Stimulated activated CD8-positive, alpha-beta memory T cell treated with anti-CD3 and anti-CD28 coated beads, Interleukin-4, amount 100 ng/mL, for 1 hour (primary cell): ENCODE results near the gene FBXO2.

Experiments used
- DNase-seq, 2 donors: peaks; one replicate each; pipeline ENCODE4 v3.0.0-alpha.2; 2020; ENCODE audit warnings: low read depth in 2 of 2, low spot score in 1 of 2

The FBXO2 gene

GRCh38 chr1:11653101-11653860 lies 948 bp downstream of the FBXO2 start:
- DNase-seq, result no peak

DNA sequence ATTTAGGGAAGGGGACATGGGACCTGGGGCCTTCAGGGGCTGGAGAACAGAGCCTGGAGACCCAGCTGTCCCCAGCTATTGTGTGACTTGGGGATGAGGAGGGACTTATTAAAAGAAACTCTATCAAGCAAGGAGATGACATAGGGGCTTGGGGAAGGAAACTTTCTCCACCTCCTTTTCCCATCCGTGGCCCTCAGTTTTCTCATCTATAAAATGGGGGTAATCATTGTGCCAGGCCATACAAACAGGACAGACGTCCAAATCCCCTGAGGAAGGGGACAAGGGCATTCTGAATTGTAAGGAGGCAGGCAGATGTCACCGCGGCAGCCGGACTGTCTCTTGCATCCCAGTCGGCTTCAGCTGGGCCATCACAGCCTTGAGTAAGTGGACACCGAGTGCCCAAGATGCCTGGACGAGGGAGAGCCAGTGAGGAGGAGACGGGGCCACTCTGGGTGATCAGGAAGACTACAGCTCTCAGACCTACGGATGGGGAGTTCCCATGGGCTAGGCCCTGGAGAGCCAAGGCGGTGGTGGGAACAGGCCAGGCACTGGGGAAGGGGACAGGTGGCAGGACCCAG lies 1.9 kb downstream of the FBXO2 start:
- DNase-seq, result no peak

DNA sequence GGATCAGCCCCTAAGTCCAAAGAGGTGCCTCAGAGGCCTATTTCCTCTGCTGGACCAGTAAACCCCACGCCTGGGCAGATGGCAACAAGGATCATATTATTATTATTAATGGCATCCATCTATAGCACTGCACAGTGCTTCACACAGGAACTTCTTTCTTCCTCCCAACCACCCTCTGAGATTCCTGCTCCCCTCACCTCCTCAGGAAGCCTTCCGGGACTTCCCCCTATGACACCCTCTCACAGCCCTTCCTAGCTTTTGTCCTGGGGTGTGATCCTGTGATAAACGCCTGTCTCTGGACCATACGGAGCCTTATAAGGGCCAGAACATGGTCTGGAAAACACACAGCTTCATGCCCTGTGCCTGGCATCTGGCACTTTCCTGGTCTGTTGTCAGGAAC lies 3.2 kb downstream of the FBXO2 start:
- DNase-seq, result no peak

- peak; percentile 57 to 64 for DNase-seq
These were observed 3.8 kb downstream of the FBXO2 start for GRCh38 chr1:11650331-11650991.

DNA sequence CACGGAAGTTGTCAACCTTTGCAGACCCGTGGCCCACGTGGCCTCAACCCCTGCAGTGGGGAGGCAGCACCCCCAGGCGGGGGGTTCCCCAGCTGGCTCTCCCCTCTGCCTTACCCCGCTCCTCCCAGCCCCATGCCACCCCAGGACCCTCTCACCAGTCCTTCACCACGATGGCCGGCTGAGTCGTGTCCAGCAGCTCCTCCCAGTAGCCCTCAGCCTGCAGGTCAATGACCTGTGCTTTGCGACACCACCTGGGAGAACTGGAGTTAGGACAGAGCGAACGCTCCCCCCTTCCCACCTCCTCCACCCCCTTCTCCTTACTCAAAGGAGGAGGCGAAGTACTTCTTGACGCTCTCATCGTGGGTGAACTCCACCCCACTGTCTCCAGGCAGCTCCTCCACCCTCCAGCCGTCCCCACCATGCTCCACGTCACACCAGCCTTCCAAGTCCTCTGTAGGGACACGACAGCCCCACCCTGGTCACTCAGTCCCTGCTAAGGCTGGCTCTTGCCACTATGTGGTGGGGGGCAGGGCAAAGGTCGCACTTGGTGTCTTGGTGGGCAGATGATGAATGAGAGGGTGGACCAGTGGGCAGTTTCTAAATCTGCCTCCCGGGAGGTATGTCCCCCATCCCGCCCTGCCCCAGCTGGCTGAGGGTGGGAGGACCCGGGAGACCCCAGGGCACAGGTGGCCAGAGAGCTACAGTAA lies 4.5 kb downstream of the FBXO2 start:
- DNase-seq, result no peak

DNA sequence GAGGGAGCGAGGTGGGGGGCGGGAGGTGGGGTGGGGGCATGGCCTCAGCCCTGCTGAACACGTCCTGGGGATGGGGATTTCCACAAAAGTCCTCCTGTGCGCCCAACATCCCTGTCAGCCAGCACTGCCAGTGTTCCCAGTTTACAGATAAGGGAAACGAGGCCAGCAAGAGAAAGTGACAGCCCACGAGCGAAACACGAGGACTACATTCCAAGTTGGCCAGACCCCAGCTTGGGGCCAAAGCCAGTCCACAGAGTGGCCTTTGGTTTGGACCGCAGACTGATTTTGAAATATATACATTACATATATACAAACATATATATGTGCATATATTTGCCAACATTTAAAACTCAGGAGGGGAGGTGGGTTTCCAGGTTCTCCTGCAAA lies 5.0 kb downstream of the FBXO2 start:
- DNase-seq, result no peak

GRCh38 chr1:11648732-11649158 lies 5.5 kb downstream of the FBXO2 start:
- DNase-seq, result no peak

DNA sequence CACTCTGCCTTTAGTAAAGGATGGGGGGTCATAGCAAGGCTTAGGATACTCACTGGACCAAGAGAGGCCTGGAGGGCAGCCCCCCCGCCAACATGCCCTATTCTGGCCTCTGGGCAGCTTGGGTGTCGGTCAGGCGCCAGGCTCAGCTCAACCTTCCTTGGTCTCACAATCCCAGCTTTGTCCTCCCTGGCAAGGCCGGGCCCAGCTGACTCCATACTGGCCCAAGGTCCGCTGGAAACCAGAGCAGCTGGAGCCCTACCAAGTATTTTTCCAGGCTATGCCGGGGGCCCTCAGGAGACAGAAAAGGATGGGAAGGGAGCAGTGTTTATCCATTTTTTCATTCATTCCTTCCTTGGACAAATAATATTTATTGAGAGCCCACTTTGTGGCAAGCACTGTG lies 6.2 kb downstream of the FBXO2 start:
- no peak for DNase-seq

- no peak for DNase-seq
These were observed 6.9 kb downstream of the FBXO2 start for GRCh38 chr1:11647333-11647732.

GRCh38 chr1:11646317-11646716 lies 7.9 kb downstream of the FBXO2 start:
- no peak for DNase-seq

DNA sequence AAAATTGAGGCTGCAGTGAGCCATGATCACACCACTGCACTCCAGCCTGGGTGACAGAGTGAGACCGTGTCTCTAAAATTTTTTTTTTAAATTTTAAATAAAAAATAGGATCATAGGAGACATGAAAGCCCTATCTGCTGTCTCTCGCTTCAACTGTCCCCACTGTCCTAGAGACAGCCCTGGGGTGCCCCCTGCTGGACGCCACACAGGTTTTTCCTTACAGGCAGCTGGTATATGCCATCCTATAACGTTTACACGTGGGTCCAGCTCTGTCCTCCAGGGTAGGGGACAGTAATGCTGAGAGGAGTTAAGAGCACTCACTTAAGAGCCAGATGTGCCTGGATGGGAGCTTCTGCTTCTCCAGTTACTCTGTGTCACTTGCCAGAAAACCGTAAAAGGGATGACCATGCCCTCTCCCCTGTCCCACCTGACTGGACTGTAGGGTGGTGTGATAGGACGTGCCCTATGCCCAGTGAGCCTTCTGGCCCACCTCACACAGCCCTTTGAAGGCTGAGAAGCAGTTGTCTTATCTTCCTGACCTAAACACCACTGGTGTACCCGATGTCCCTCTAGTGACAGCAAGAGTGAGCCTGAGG lies 8.5 kb downstream of the FBXO2 start:
- DNase-seq, result peak; percentile 41 to 65

DNA sequence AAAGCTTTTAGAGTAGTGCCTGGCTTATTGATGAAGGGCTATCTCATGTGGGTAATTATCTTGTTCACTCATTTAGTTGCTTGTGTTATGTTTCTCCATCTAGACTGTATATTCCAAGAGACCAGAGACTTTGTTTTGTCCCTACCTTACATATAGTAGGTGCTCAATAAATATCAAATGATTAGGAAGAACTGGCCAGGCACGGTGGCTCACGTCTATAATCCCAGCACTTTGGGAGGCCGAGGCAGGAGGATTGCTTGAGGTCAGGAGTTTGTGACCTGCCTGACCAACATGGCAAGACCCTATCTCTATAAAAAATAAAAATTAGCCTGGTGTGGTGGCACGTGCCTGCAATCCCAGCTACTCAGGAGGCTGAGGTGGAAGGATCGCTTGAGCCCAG lies 9.0 kb downstream of the FBXO2 start:
- DNase-seq, result no peak

DNA sequence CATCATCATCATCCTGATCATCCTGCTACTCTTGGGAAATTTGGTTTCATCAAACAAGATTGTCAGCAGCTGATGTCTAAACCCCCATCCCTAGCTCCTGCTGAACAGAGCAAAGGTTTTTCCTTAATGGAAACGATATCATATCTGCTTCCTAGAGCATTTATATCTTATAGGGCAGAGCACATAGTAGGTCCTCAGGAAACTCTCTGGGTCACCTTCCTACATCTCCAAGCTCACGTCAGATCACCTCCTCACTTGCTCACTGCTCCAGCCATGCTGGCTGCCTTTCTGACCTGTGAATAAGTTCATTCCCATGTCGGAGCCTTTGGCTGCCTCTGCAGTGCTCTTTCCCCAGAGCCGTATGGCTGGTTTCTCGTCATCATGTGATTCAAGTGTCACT lies 10.4 kb downstream of the FBXO2 start:
- DNase-seq, result no peak

DNA sequence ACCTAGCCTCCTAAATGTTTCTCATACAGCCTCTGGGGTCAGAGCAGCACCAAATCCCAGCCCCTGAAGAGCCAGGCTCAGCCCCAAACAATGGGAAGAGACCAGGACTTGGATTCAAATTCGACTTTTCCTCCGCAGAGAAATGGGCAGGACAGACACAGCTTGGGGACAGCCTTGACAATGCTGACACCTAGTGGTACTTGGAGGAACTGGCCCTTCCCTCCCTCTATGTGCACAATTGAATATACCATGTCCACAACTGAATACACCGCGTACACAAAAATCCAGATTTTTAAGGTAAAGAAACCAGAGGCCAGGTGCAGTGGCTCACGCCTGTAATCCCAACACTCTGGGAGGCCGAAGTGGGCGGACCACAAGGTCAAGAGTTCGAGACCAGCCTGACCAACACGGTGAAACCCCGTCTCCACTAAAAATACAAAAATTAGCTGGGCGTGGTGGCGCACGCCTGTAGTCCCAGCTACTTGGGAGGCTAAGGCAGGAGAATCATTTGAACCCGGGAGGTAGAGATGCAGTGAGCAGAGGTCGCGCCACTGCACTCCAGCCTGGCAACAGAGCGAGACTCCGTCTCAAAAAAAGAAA lies 11.7 kb downstream of the FBXO2 start:
- DNase-seq, result peak in 1 of 2 donors; percentile 42

DNA sequence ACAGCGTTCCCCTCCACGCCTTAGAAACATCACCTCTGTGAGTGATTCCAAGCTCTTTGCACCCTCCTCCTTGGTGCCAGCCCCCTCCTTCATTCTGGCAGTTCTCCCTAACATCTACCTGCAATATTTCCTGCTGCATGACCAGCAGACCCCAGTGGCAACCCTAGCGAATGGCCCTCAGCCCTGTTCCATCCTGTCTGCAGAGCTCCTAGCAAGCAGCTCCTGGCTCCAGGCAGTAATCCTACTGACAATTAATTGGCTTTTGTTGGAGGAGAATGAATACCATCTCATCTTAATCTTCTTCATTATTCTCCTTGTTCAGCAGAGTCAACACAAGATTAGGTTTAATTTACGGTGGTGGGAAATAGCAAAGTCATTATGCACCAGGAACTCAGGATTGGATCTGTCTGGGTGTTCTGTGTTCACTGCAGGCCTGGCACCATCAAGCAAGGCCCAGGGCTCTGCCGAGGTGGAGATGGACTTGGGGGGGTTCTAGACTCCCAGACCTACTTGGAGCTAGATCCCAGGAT lies 12.4 kb downstream of the FBXO2 start:
- DNase-seq, result no peak

GRCh38 chr1:11640944-11641343 lies 13.3 kb downstream of the FBXO2 start:
- no peak for DNase-seq

- DNase-seq, result no peak
These were observed 14.1 kb downstream of the FBXO2 start for GRCh38 chr1:11640101-11640500.

DNA sequence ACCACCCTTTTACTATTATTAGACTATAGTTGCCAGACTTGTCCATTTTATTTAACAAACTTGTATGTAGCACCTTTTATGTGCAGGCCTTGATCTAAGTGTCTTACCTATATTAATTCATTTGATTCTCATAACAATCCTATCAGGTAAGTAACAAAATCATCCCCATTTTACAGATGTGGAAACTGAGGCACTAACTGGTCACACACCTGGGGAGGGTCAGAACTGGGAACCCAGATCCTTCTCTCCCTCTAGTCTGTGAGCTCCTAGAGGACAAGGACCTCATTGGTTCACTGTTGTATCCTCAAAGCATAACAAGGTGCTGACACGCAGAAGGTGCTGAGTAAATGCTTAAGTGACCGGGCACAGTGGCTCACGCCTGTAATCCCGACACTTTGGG lies 14.9 kb downstream of the FBXO2 start:
- no peak for DNase-seq

DNA sequence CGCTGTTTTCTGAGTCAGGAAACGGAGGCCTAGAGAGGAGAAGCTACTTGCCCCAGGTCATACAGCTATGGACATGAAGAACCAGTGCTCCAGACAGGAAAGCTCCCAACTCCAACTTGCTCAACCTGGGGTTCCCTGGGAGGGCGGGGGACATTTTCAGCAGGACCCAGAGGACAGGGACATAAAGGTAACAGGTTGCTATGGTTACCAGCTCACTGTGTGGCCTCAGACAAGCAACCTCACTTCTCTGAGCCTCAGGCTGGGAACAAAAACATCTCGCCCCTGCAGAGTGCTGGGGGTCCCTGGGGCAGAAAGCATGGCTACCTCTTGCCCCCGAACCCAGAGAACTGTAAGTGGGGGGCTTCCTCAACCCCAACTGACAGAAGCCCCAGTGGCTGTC lies 16.1 kb downstream of the FBXO2 start:
- no peak for DNase-seq

GRCh38 chr1:11634365-11635192 lies 19.6 kb downstream of the FBXO2 start:
- no peak for DNase-seq
